Transverse colon (tissue), 4 donors: ENCODE results near the gene UCHL3. TPM values are rescaled to one million over a fixed set of nuclear protein-coding genes. Genes with fewer than 3 reads are reported as not detected.
A peak's percentile ranks its signal among the peaks of the same experiment; 100 is the strongest.

ENCODE experiments used
- DNase-seq: peaks from one replicate; pipeline ENCODE4 v3.0.0-alpha.2; 2019
- H3K27ac ChIP-seq, 4 donors: fragments of 200-600 bp; sonication (generic); 2 replicates each; pipeline ENCODE4 v1.5.1; 2016 to 2018; ENCODE audit warnings: inconsistent platforms in 4 of 4
- H3K27me3 ChIP-seq: fragments of 200-600 bp; sonication (generic); 2 replicates; pipeline ENCODE4 v1.5.1; 2017; ENCODE audit warnings: inconsistent platforms
- H3K36me3 ChIP-seq, 4 donors: fragments of 200-600 bp; sonication (generic); 2 replicates each; pipeline ENCODE4 v1.5.1; 2017 to 2019; ENCODE audit warnings: inconsistent platforms in 4 of 4
- H3K4me1 ChIP-seq, 4 donors: fragments of 200-600 bp; sonication (generic); 2 replicates each; pipeline ENCODE4 v1.5.1; 2017 to 2020; ENCODE audit warnings: inconsistent platforms in 4 of 4
- H3K4me3 ChIP-seq, 4 donors: fragments of 200-600 bp; sonication (generic); 1 replicate in 1 of 4; 2 replicates in 3 of 4; pipeline versions ENCODE4 v1.5.1 to v1.6.1; 2017 to 2019; ENCODE audit warnings: inconsistent platforms in 4 of 4
- H3K9me3 ChIP-seq, 2 donors: fragments of 200-600 bp; sonication (generic); 2 replicates each; pipeline ENCODE4 v1.5.1; 2017 to 2019; ENCODE audit warnings: inconsistent platforms in 2 of 2
- CTCF ChIP-seq, 5 experiments: fragments of 200-600 bp in 3 of 5; fragments of 450-650 bp in 2 of 5; sonication (generic) in 3 of 5; IDR thresholded peaks; 1 replicate in 2 of 5; 2 replicates in 3 of 5; pipeline ENCODE4 v1.5.1; 2016 to 2017; ENCODE audit warnings: antibody characterized with exemption in 5 of 5, inconsistent platforms in 3 of 5, mild to moderate bottlenecking in 2 of 5, moderate library complexity in 1 of 5
- EP300 ChIP-seq: sonication (generic); formaldehyde crosslinking; IDR thresholded peaks from one replicate; pipeline ENCODE4 v1.6.1; 2017; ENCODE audit warnings: antibody characterized with exemption, low read depth
- POLR2A ChIP-seq: fragments of 450-650 bp; IDR thresholded peaks from one replicate; pipeline ENCODE4 v1.6.1; 2016; ENCODE audit warnings: antibody characterized with exemption, mild to moderate bottlenecking, moderate library complexity
- POLR2AphosphoS5 ChIP-seq, 3 donors: sonication (generic); formaldehyde crosslinking; IDR thresholded peaks; one replicate each; pipeline ENCODE4 v1.6.1; 2016; ENCODE audit warnings: antibody characterized with exemption in 3 of 3
- WGBS, 2 donors: methylation state at CpG; one replicate each; pipeline ENCODE4 v1.1.5; 2018; ENCODE audit warnings: low coverage in 1 of 2; 5-methylcytosine and 5-hydroxymethylcytosine counted together
- in situ Hi-C, 4 donors: fragments of 200-750 bp; cut with MboI; loops; one replicate each; pipeline versions ENCODE4 v1.15.0 to v1.15.1; 2017; ENCODE audit warnings: low sequenced_read_pairs in 3 of 4, low pct_ligation_motif_present in 1 of 4, low pct_unique_long_range_greater_than_20kb in 1 of 4
- intact Hi-C: fragments of 100-400 bp; cut with DNase I; formaldehyde crosslinking; loops from one replicate; pipeline ENCODE4 v1.15.1; 2023; ENCODE audit warnings: low total_unique reads
- total RNA-seq, 4 donors: library from RNA; depleted of rRNA; stranded (reverse); fragments of >200 nt; gene quantifications; one replicate each; pipeline ENCODE4 v1.1.0, GENCODE V29; 2016

The UCHL3 gene
- total RNA-seq, 4 donors from 2014 or later, result 3.4 to 55.9 (median 19.3) TPM

DNA sequence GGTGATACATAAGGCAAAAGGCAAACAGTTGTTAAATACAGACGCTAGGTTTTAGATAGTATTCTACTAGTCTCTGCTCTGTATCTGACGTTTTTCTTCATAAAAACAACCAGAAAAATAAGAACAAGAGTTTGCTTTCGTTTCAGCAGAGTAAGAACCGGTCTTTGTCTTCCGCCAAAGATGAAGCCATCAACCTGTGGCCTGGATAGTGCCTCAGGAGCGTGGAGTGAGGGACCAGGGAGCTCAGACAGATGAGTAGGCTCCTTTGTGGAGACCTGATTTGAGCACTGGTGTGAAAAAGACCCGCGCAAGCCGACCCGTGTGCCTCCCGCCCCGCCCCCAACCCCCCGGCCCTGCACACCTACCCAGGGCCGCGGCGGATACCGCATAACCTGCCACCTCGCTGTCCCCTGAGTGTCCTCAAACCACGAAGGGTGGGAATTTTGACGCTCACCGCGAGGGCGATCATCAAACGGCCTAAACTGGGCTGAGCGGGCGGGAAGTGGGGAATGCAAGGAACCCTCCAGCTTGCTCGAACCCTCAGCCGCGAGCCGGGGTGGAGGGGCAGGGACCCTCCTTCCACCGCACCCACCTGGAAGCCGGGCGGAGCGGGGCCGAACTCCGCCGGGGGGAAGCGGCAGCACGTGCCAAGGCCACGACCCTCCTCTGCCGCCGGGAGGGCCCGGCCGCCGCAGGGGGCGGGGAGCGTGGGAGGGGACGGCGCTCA is 85.7 kb downstream of the UCHL3 start:
- intact Hi-C loops, result no loop called here
- H3K27ac ChIP-seq, result peak overlapping the region; percentile 21 to 58 (median 45)
- H3K27me3 ChIP-seq, result peaks cover 12% of the 10 kb centered on the region
- TF ChIP-seq POLR2A, result no peak
- TF ChIP-seq POLR2AphosphoS5 (IDR thresholded peaks at IDR 0.05), result no peak
- no peak for TF ChIP-seq EP300
- TF ChIP-seq CTCF (IDR thresholded peaks at IDR 0.05), result no peak
- peak overlapping the region; percentile 23 to 76 (median 55) for H3K4me3 ChIP-seq
- no peak for DNase-seq
- in situ Hi-C loops, result no loop called here
- WGBS, 2 donors, result 43 to 80% methylated on average over 6 to 39 of the region's 49 CpGs
- peaks cover 7 to 17% (median 15%) of the 10 kb centered on the region in 4 donors for H3K4me1 ChIP-seq
- H3K9me3 ChIP-seq, result no peaks in the 10 kb centered on the region
- H3K36me3 ChIP-seq, result no peaks in the 10 kb centered on the region

- 0% methylated on average over 42 of the region's 76 CpGs; no CpG with 5 or more reads in 1 of the 2 donors for WGBS, 2 donors
- H3K9me3 ChIP-seq, result no peaks in the 10 kb centered on the region
- intact Hi-C loops, result no loop called here
Observed at GRCh38 chr13:75635828-75636435, 86.3 kb downstream of the UCHL3 start, which contains the start of gene LMO7. TSS of gene LMO7 (plus strand) at chr13:75636330. CDS start at chr13:75636658, 328 bp downstream.

GRCh38 chr13:75636436-75637180 is 87.0 kb downstream of the UCHL3 start:
- DNase-seq, result peak; percentile 25
- in situ Hi-C loops, result no loop called here
- H3K4me1 ChIP-seq, result peaks cover 7 to 17% (median 15%) of the 10 kb centered on the region in 4 donors
- no peaks in the 10 kb centered on the region for H3K36me3 ChIP-seq
- peak overlapping the region in 3 of 4 donors; percentile 12 to 58 (median 36) for H3K27ac ChIP-seq
- no peaks in the 10 kb centered on the region for H3K9me3 ChIP-seq
- intact Hi-C loops, result no loop called here
- TF ChIP-seq CTCF (IDR thresholded peaks at IDR 0.05) (no peak), POLR2A (no peak), EP300 (no peak), POLR2AphosphoS5 (IDR thresholded peaks at IDR 0.05) (no peak)
- peaks cover 12% of the 10 kb centered on the region for H3K27me3 ChIP-seq
- WGBS, 2 donors, result 1% methylated on average over 43 of the region's 58 CpGs; no CpG with 5 or more reads in 1 of the 2 donors
- peak overlapping the region; percentile 23 to 76 (median 55) for H3K4me3 ChIP-seq

More at GRCh38 chr13:75635828-75636435, 86.3 kb downstream of the UCHL3 start, which contains the start of gene LMO7:
- Histone ChIP-seq H3K4me1 (peaks cover 7 to 17% (median 15%) of the 10 kb centered on the region in 4 donors), H3K27ac (peak within 1 kb of the TSS; percentile 21 to 58 (median 45)), H3K36me3 (no peaks in the 10 kb centered on the region), H3K4me3 (peak within 1 kb of the TSS; percentile 23 to 76 (median 55)), H3K27me3 (peaks cover 12% of the 10 kb centered on the region)
- DNase-seq, result peak; percentile 61
- peak in 1 of 3 donors; percentile 25 for TF ChIP-seq POLR2AphosphoS5 (IDR thresholded peaks at IDR 0.05)
- TF ChIP-seq EP300, result no peak
- in situ Hi-C loops, result no loop called here

DNA sequence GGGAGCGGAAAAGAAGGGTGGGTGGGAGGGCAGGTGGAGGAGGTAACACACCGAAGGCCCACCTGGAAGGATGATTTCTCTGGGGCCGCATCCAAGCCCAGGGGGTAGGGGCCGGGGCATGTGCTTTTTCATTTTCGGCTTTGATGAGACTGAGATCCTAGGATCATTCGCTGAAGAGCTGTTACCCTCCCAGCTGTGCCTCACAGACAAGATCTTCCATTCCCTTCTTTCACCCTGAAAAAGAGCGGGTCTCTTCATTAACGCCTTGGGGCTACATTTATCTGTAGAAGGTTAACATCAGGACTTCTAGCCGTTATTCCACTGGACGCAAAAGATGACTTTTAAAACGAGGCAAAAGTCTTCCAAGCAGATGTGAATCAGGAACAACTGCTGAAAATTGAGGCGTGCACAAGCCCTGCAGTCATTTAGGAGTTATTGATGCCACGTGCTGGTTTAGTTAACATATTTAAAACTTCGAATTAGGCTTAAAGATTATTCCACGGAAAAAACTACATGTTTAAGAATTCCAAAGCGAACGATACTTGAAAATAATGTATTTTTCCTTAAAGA is 87.7 kb downstream of the UCHL3 start:
- H3K4me1 ChIP-seq, result peaks cover 7 to 17% (median 15%) of the 10 kb centered on the region in 4 donors
- WGBS, 2 donors, result 34 to 42% methylated on average over 12 to 17 of the region's 17 CpGs
- no peaks in the 10 kb centered on the region for H3K9me3 ChIP-seq
- in situ Hi-C loops, result no loop called here
- DNase-seq, result no peak
- intact Hi-C loops, result no loop called here
- peaks cover 12% of the 10 kb centered on the region for H3K27me3 ChIP-seq
- H3K36me3 ChIP-seq, result no peaks in the 10 kb centered on the region
- no peak overlapping the region for H3K27ac ChIP-seq
- H3K4me3 ChIP-seq, result peak overlapping the region in 2 of 4 donors; percentile 60 to 76
- TF ChIP-seq POLR2AphosphoS5 (IDR thresholded peaks at IDR 0.05) (no peak), POLR2A (no peak), EP300 (no peak), CTCF (IDR thresholded peaks at IDR 0.05) (no peak)
